NCI-H2196 treated with DMSO at 0.1 percent for 48 hours (cell line): ENCODE results near the gene CLEC3B.

ENCODE experiments used
- DNase-seq: peaks from one replicate; lab custom pipeline; 2025; ENCODE audit not compliant: unreplicated experiment; lab: John Stamatoyannopoulos, UW

CLEC3B gene

DNA sequence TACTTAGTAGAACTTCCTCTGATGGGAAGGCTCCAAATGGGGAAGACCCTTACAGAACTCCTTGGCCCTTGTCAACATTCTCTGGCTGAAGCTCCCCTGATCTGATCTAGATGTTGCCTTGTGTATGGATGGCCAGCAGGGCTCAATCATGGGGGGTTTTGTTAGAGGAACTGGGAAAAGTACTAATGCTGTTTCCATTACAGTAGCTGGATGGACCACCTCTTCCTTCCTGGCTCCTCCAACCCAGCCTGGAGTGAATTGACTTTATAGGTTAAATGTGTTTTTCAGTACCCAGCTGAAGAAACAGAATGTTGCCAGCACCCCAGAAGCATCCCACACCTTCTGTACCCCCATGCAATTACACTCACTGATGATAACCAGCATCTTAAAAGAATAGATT lies 22.7 kb upstream of the CLEC3B start:
- DNase-seq = no peak

DNA sequence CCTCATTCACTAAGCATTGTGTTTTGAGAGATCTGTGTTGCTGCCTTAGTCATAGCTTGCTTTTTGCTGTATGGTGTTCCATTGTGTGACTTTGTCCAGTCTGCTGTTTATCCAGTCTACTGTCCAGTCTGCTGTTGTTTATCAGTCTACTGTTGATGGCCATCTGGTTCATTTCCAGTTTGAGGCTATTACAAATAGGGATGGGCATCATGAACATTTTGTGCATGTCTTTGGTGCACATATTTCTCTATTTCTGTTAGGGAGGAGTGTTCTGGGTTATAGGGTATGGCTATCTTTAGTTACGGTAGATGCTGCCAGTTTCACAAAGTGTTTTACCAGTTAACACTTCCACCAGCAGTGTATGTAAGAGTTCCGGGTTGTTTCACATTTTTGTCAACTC lies 22.2 kb upstream of the CLEC3B start:
- DNase-seq = no peak

DNA sequence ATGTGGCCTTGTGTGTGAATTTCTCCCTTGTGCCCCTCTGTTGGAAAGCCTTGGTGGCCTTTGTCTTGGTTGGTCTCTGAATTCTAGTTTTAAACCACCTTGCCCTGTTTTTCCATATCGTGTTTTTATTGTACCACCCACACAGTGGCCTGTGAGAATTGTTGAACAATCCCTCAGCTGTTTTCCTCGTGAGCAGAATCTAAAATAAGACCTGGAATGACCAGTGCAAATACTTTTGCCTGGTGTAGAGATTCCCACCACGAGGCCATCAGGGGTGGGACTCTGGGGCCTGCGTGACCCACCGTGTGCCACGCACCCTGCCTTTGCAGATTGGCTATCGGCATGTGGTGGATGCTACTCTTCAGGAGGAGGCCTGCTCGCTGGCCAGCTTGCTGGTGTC lies 19.0 kb upstream of the CLEC3B start:
- DNase-seq = no peak

DNA sequence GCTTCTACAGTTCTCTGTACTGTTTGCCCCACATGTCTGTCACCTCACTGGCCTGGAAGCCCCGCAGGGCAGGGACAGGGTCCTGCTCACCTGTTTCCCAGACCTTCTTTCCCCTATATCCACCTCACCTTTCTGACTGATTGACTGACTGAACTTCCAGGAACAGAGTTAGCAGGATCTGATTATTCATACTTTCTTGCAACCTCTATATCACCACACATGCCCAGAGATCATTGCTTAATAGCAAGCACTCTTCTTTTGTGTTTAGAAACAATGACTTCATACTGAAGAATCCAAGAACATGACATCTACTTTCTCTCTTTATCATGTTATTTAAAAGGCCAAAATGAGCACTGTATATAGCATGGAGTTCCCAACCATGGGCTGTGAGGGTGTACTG lies 18.0 kb upstream of the CLEC3B start:
- DNase-seq = no peak

DNA sequence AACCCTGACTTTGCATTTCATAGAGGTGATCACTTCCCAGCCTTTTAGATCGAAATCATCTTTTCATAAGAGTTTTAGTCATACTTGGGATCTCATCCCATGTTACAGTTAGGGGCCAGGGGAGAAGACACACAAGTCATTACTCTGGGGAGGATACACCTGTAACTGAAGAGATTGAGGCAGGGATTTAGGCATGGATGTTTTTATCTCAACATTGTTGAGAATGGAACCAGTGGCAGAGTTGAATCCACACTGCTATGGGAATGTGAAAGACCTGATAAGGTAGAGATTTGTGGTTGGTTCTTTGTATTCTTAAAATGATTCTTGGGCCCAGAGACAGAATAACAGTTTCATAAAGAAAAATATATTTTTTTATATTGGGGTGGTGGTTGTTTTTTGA lies 16.2 kb upstream of the CLEC3B start:
- DNase-seq = no peak

DNA sequence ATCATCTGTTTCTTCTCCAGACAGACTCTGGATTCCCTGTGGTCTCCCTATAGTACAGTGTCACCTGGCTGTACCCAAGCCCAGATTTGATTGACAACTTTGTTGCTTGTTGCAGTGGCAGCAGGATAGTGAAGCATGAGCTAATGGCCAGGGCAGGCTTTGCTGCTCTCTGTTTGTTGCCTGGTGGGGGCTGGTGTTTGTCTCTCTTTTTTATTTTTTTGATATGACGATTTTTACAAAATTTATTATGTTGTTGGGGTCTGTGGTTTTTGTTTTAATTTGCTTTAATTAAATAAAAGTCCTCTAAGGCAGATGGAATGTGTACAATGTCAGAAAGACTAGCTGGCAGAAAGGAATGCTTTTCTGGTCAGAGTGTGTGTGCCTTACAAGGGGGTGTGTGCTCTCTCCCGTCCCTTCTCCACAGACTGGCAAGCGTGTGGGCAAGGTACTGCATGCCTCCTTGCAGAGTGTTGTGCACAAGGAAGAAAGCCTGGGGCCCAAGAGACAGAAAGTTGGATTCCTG lies 15.2 kb upstream of the CLEC3B start:
- DNase-seq = no peak

DNA sequence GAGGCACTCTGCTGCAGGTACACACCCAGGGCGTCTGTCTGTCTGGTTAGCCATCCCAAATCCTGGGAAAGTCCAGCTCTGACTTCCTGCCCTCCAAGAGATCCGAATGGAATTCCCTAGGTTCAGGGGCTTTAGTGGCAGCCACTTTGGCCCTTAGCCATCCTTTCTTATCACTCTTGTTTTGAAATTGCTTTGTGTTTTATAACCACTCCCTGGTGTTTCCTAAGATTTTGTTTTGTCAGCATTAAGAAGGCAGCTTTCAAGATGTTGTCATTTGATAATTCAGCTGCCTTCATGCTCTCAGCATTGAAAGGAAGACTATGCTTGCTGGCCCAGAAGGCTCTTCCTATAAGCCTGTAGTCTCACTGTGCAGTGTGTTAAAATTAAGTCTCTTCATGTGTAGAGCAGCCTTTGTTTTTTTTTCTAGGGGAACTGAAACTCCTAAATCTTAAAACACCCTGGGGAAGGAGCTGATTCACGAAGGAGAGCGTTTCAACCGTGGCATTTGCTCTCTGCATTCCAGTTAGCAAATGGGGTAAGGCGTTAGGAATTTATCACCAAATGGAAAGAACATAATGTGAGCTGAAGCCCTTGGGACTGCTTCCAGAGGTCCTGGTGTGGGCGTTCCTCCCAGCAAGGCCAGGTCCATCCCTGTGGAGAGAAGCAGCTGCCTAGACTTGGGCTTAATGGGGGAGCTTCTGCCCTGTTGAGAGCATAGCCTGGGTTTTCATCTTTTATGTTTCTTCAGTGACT lies 14.2 kb upstream of the CLEC3B start:
- no peak for DNase-seq

DNA sequence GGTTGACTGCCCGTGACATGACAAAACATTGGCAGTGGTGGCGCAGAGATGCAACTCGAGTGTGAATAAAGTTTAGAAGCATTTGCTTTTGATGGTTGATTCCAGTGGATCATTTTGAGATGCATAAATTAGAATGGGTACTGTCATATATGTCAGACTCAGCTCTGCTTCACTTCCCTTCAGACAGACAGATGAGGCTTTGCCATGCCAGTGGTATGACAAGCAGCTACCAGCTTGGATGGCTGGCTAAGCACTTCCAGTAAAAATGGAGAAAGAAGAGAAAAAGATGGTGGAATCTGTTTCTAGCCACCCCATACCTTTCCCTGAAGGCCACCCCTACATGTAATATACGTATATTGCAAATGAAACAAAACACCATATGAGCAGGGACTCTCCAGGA lies 13.5 kb upstream of the CLEC3B start:
- no peak for DNase-seq

DNA sequence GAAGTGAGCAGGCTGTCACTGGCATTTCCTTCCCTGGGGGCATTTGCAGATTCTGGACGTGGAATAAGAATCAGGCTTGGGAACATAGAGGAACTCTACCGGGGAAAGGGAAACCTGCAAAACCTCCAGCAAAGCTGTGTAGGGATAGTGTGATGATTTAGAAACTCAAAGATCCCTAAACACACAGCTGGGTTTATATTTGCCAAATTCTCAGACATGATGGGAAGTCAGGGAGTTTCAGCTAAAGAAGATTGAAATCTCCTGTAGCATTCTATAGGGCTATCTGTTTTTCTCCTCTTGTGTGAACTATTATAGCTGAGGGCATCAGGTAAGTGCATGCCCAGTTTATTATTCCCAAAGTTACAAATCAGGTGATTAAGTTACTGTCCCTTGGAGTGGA lies 9.2 kb upstream of the CLEC3B start:
- no peak for DNase-seq

DNA sequence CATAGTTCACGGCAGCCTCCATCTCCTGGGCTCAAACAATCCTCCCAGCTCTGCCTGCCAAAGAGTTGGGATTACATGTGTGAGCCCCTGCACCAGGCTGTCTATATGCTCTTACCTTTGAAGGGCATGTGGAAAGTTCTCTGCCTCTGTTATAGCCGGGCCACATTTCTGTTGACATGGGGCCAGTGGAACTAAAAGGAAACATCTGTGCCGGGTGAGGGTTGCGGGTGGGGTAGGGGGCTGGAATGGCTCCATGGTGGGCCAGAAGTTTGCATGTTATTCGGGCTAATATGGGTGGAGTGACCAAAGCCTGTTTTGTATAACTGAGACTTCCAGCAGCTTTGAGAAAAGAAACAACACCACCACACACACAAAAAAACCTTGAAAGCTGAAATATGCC lies 8.3 kb upstream of the CLEC3B start:
- no peak for DNase-seq

DNA sequence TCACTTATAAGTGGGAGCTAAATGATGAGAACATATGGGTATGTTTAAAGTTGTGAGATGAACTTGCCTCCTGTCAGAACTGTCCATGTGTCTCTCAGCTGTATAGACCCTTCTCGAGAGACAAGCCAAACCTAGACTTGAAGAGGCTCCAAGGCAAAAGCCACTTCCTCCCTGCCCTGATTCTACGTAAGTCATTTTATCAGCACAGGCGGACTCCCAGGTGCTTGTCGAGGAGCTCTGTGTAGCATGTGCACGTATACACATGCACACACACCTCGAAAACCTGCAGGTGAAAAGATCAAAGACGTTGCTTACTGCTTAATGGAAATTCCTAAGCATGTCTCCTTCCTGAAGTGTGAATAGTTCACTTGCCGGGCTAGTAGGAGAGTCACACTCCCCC lies 5.6 kb upstream of the CLEC3B start:
- DNase-seq = no peak

DNA sequence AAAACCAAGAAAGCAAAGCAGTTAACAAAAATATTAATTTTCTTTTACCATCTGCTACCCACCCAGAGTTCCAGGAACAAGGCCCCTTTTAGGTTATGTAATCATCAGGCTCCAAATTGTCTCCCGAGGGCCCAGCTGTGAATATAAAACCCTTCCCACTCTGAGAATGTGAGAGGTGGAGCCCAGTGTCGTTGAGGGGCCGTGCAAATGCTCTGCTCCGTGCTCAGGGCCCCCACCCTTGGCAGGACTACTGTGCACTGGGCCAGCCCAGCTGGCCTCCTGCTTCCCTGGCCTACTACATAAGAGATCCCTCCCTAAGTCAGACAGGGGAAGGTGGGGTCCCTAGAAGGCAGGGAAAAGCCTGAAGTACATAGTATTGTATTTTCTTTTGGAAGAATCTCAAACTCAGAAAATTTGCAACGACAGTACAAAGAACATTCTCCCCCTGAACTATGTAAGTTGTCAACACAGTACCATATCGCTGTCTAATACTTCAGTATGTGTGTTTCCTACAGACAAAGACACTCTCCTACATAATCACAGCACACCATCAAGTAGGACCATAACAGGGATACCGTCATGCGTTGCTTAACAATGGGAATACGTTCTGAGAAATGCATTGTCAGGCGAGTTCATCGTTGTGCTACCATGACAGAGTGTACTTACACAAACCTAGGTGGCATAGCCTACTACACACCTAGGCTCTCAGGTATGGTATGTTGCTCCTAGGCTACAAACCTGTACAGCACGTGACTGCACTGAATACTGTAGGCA lies 4.4 kb upstream of the CLEC3B start:
- DNase-seq = no peak

DNA sequence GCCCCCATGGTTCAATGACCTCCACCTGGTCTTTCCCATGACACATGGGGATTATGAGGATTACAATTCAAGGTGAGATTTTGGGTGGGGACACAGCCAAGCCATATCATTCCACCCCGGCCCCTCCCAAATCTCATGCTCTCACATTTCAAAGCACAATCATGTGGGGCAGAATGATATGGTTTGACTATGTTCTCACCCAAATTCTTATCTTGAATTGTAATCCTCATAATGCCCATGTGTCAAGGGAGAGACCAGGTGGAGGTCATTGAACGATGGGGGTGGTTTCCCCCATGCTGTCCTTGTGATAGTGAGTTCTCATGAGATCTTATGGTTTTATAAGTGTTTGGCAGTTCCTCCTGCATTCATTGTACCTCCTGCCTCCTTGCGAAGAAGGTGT lies 2.4 kb upstream of the CLEC3B start:
- no peak for DNase-seq

DNA sequence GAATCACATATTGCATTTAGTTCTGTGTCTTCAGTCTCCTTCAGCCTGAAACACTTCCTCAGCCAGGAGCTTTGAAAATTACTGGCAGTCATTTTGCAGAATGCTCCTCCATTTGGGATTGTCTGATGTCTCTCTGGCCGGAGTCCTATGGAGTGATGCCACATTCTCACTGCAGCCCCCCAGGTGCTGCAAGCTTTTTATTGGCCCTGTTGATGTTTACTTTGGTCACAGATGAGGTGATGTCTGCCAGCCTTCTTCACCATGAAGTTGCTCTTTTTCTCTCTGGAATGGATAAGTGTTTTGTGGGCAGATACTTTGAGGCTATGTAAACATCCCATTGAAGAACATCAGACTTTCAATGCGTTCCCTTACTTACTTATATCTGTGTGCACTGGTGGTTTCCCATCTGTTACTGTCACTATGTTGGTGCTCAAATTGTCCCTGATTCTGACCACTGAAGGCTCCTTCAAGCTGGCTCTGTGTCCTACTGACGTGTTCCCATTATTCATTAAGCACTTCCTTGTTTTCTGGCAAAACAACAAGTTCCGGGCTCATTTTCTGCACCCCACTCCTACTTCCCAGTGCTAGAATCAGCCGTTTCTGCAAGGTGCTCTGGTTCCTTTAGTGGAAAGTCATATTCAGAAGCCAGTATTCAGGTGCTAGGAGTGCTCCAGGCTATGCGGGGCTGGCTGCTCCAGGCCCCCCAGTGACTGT lies 1.4 kb upstream of the CLEC3B start:
- no peak for DNase-seq

DNA sequence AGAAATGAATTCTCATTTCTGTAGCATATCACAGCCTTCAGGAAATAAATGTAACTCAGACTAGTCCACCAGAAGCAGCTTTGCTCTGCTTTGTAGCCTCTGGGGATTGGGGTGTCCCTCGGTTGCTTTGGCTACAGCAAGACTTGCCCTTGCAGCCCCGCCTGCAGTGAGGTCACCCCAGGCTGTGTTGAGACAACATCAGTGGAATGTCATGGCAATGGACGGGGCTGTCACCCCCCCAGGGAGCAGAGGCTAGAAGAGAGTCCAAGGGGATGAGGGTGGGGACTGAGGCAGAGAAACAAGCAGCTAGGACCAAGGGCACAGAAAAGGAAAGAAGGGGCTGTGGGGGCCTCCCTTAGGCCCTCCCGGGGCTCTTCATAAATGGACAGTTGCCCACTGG lies 854 bp downstream of the CLEC3B start:
- DNase-seq = no peak

DNA sequence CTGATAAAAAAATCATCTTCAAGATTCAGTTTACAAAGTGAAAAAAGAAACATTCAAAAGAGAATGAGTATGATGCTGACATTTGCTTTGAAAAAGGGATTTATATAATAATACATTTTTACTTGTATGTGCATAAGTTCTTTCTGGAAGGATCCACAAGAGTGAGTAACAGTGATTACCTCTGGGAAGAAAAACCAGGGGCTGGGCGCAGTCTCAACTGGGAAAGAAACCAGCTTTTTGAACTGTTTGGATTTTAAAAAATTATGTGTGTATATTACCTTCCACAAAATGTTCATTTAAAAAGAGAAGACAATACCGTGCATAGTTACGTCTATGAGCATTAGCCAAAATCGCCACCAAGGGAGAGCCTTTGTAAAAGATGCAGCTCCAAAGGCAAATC lies 1.3 kb downstream of the CLEC3B start:
- DNase-seq = no peak

DNA sequence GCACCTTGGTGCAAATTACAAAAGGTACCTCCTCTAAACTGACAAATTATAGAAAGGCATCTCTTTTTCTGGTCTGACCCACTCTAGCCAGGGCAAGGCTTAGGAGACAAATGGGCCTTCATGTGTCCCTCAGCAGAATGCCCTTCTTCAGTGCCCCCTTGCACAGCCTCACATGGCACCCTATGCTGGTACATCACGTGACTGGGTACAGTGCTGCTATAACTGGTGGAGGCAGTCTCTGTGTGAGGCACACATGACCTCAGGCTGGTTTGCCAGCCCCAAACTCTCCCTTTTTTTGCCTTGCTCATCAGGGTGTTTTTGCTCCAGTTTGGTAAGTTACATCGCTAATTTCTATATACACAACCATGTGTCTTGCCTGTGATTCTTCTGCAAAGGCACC lies 3.1 kb downstream of the CLEC3B start:
- DNase-seq = no peak

DNA sequence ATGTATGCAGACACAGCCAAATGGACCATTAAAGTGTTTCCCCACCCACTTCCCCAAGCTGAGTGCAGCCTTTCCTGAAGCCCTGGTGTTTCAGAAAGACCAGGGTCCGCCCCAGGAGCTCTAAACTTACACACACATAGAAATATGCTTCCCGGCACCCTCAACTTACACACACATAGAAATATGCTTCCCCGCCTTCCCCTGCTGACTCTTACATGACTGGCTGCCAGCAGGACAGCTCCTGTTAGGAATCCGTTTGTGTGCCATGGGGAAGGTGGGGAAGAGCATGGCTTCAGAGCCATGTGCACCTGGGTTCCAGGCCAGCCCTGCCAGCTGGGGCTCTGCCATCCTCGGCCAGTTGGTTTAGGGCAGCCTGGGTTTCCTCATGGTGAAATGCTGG lies 3.6 kb downstream of the CLEC3B start:
- DNase-seq = no peak

DNA sequence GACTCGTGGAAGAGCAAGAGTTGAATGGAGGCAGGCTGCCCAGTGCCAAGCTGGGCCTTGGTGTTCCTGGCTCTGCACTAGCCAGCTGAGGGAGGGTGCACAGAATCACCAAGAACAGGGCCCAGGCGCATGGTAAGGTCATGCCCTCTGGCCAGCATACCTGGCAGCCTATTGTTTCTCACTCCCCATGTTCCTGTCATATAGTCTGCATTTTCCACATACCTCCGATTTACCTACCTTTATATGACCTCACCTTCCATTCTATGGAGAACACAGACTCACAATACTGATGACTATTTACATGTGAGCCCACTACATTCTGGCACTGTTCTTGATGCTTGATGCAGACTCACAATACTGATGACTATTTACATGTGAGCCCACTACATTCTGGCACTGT lies 5.4 kb downstream of the CLEC3B start:
- no peak for DNase-seq

DNA sequence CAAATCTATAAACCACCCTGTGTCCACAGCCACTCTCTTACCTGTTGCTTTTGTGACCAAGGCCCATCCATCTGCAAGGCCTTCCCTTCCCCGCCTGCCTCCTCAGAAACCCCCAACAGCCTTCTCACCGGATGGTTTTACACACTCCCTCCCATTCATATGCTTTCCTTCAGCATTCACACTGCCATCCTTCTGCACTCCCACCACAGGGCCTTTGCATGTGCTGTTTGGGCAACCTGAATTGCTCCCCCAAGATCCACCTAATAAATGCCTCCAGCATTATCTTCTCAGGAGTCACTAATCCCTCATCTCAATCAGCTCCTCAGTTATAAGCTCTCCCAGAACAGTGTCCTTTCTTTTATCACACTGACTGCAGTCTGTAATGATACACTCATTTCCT lies 6.0 kb downstream of the CLEC3B start:
- DNase-seq = no peak

DNA sequence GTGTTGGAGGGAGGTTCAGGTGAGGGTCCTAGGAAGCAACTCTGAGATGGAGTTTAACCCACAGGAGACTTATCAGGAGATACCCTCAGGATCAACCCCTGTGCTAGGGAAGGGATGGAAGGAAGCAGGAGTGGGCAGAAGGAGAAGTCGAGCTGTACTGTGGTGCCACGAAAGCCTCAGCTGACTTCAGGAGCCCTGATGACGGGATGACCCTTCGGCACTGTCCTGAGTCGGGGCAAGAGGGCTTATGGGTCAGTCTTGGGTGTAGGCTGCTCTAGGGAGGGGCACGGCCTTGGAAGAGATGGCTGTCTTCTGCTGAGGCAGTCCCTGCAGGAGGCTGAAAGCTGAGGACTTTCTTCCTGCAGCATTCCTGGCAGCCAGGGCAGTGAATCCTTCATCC lies 7.7 kb downstream of the CLEC3B start:
- no peak for DNase-seq
